GM21360 (cell line): Measurements from ENCODE around the gene RNF125.
"Not testable (repeated sequence)": the region's sequence is repeated elsewhere in the genome, so short reads cannot be mapped to it uniquely, and the experiment has no call there.

ENCODE experiments used
- ATAC-seq: cut with Tn5 transposase; IDR thresholded peaks from one replicate; pipeline ENCODE4 v1.9.1; 2021; ENCODE audit warnings: mild to moderate bottlenecking, moderate library complexity; ENCODE audit not compliant: unreplicated experiment

RNF125 gene

GRCh38 chr18:32018331-32019250 is at the start of gene RNF125:
Gene RNF125 (plus strand): TSS chr18:32018825. CDS start chr18:32018864, 39 bp downstream.
- ATAC-seq = peak; percentile 87

GRCh38 chr18:31970617-31971016 is 48.0 kb upstream of the RNF125 start:
- no peak for ATAC-seq

- ATAC-seq = no peak
These were observed 44.6 kb upstream of the RNF125 start for GRCh38 chr18:31973929-31974546.

GRCh38 chr18:31976242-31976641 is 42.4 kb upstream of the RNF125 start:
- ATAC-seq = no peak

GRCh38 chr18:31977270-31977872 is 41.3 kb upstream of the RNF125 start:
- ATAC-seq = no peak

GRCh38 chr18:31978616-31979015 is 40.0 kb upstream of the RNF125 start:
- no peak for ATAC-seq

- ATAC-seq = no peak
These were observed 38.9 kb upstream of the RNF125 start for GRCh38 chr18:31979714-31980113.

- no peak for ATAC-seq
These were observed 37.8 kb upstream of the RNF125 start for GRCh38 chr18:31980863-31981262.

- ATAC-seq = no peak
These were observed 35.6 kb upstream of the RNF125 start for GRCh38 chr18:31983020-31983419.

- ATAC-seq = no peak
These were observed 34.6 kb upstream of the RNF125 start for GRCh38 chr18:31983976-31984375.

- ATAC-seq = peak; percentile 99
These were observed 27.8 kb upstream of the RNF125 start for GRCh38 chr18:31990823-31991222.

GRCh38 chr18:31996007-31996406 is 22.6 kb upstream of the RNF125 start:
- ATAC-seq = no peak

- no peak for ATAC-seq
These were observed 19.7 kb upstream of the RNF125 start for GRCh38 chr18:31998880-31999412.

- ATAC-seq = not testable (repeated sequence)
These were observed 17.5 kb upstream of the RNF125 start for GRCh38 chr18:32001141-32001540.

GRCh38 chr18:32003822-32004221 is 14.8 kb upstream of the RNF125 start:
- not testable (repeated sequence) for ATAC-seq

GRCh38 chr18:32010124-32010721 is 8.4 kb upstream of the RNF125 start:
- ATAC-seq = no peak

- ATAC-seq = no peak
These were observed 7.4 kb upstream of the RNF125 start for GRCh38 chr18:32011193-32011592.

GRCh38 chr18:32019251-32019948 is 775 bp downstream of the RNF125 start:
- no peak for ATAC-seq

- not testable (repeated sequence) for ATAC-seq
These were observed 1.5 kb downstream of the RNF125 start for GRCh38 chr18:32019949-32020625.
